HL-60 (cell line): ENCODE results near the gene ALKBH5.

ENCODE experiments used
- DNase-seq, 2 experiments: peaks; one replicate each; pipeline ENCODE4 v3.0.0-alpha.2; 2010 to 2020; ENCODE audit warnings: low read depth in 1 of 2, low spot score in 1 of 2
- H3K27ac ChIP-seq: fragments of 250-450 bp; sonication (Bioruptor Pico); replicated peaks from 2 replicates; pipeline ENCODE4 v1.5.1; 2020; ENCODE audit warnings: mild to moderate bottlenecking, moderate library complexity
- H3K27me3 ChIP-seq: fragments of 250-450 bp; sonication (Bioruptor Pico); 2 replicates; pipeline ENCODE4 v1.5.1; 2021; ENCODE audit warnings: mild to moderate bottlenecking, moderate library complexity; ENCODE audit not compliant: insufficient read depth, poor library complexity, severe bottlenecking
- H3K4me3 ChIP-seq: replicated peaks from 2 replicates; pipeline ENCODE4 v1.5.1; 2011; ENCODE audit warnings: mild to moderate bottlenecking, control low read depth, low read length; ENCODE audit not compliant: insufficient read depth
- GABPA ChIP-seq: IDR thresholded peaks from 2 replicates; pipeline ENCODE4 v1.6.1; 2012; ENCODE audit warnings: low read depth
- POLR2AphosphoS5 ChIP-seq: IDR thresholded peaks from 2 replicates; pipeline ENCODE4 v1.6.1; 2012; ENCODE audit warnings: low read depth
- SPI1 ChIP-seq: IDR thresholded peaks from 2 replicates; pipeline ENCODE4 v1.6.1; 2012; ENCODE audit warnings: low read depth, mild to moderate bottlenecking, borderline replicate concordance
- TF ChIP-seq, protein P1 (sequence below): IDR thresholded peaks from 2 replicates; pipeline ENCODE4 v1.6.1; 2012; ENCODE audit warnings: low read depth; ENCODE audit not compliant: insufficient replicate concordance
- TF ChIP-seq, protein P2 (sequence below): IDR thresholded peaks from one replicate; pipeline ENCODE4 v1.5.1; 2011; ENCODE audit warnings: low read length, control low read depth, inconsistent platforms; ENCODE audit not compliant: insufficient read depth

The ALKBH5 gene

DNA sequence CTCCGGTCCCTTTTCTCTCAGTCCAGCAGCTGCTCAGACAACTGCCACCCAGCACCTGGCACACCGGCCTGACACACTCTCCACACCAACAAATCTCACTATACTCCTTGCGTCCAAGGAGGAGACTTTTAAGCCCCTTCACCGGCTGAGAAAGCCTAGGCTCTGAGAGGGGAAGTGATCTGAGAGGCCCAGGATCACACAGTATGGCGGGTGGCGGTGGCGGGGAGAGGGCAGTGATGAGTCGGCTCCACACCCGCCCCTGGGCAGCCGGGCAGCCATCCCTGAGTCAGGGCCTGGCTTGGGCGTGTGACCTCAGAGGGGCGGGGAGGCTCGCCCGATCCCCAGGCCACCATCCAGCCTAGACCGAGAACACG is 74.3 kb downstream of the ALKBH5 start:
- Histone ChIP-seq H3K27ac (peak overlapping the region; percentile 89), H3K4me3 (peak overlapping the region; percentile 70), H3K27me3 (no peaks in the 10 kb centered on the region)
- TF ChIP-seq POLR2AphosphoS5 = no peak
- TF ChIP-seq, protein P1, sequence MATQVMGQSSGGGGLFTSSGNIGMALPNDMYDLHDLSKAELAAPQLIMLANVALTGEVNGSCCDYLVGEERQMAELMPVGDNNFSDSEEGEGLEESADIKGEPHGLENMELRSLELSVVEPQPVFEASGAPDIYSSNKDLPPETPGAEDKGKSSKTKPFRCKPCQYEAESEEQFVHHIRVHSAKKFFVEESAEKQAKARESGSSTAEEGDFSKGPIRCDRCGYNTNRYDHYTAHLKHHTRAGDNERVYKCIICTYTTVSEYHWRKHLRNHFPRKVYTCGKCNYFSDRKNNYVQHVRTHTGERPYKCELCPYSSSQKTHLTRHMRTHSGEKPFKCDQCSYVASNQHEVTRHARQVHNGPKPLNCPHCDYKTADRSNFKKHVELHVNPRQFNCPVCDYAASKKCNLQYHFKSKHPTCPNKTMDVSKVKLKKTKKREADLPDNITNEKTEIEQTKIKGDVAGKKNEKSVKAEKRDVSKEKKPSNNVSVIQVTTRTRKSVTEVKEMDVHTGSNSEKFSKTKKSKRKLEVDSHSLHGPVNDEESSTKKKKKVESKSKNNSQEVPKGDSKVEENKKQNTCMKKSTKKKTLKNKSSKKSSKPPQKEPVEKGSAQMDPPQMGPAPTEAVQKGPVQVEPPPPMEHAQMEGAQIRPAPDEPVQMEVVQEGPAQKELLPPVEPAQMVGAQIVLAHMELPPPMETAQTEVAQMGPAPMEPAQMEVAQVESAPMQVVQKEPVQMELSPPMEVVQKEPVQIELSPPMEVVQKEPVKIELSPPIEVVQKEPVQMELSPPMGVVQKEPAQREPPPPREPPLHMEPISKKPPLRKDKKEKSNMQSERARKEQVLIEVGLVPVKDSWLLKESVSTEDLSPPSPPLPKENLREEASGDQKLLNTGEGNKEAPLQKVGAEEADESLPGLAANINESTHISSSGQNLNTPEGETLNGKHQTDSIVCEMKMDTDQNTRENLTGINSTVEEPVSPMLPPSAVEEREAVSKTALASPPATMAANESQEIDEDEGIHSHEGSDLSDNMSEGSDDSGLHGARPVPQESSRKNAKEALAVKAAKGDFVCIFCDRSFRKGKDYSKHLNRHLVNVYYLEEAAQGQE = no peak
- no peak for TF ChIP-seq GABPA
- TF ChIP-seq SPI1 = peak; percentile 72; the same call in 1 of the 2 replicates
- DNase-seq = peak; percentile 22 to 40

DNA sequence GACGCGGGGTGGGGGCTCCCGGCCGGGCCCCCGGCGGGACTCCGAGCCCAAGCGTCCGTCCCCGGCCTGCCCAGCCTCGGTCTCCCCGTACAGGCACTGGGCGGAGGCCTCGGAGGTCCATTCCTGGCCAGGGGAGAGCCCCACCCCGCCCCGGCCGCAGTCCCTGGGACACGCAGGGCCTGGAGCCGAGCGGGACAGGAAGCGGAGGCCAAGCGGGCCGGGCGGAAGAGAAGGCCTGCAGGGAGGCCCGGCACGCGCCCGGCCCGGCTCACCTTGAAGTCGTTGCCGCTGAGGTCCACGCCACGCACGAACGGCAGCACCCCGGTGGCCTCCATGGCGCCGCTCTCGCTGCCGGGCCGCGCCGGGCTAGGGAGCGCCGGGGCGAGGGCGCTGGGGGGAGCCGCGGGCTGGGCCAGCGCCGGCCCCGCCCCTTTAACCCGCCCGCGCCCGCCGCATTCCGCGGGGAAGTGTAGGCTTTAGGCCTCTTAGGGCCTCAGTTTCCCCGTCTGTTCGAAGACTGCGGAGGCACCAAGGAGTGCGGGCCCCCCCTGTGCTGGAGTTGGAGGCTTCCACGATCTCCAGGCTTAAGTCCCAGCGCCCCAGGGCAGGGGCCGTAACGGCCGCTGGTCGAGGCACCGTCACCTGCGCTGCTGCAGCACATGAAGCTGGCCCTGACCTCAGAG is 74.9 kb downstream of the ALKBH5 start, which contains the start of gene FLII:
FLII (minus strand) TSS at position 383 of the 683 bp plus-strand sequence; CDS start at position 335, 48 bp downstream.
- Histone ChIP-seq H3K27ac (peak within 1 kb of the TSS; percentile 89), H3K4me3 (peak within 1 kb of the TSS; percentile 70), H3K27me3 (no peaks in the 10 kb centered on the region)
- TF ChIP-seq SPI1 = no peak
- TF ChIP-seq, protein P2, sequence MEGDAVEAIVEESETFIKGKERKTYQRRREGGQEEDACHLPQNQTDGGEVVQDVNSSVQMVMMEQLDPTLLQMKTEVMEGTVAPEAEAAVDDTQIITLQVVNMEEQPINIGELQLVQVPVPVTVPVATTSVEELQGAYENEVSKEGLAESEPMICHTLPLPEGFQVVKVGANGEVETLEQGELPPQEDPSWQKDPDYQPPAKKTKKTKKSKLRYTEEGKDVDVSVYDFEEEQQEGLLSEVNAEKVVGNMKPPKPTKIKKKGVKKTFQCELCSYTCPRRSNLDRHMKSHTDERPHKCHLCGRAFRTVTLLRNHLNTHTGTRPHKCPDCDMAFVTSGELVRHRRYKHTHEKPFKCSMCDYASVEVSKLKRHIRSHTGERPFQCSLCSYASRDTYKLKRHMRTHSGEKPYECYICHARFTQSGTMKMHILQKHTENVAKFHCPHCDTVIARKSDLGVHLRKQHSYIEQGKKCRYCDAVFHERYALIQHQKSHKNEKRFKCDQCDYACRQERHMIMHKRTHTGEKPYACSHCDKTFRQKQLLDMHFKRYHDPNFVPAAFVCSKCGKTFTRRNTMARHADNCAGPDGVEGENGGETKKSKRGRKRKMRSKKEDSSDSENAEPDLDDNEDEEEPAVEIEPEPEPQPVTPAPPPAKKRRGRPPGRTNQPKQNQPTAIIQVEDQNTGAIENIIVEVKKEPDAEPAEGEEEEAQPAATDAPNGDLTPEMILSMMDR = no peak
- TF ChIP-seq, protein P1 = no peak
- no peak for TF ChIP-seq GABPA
- TF ChIP-seq POLR2AphosphoS5 = no peak
- peak; percentile 6 to 28 for DNase-seq
